OCI-LY7 (cell line): ENCODE measurements around the gene RAET1E. TPM values are rescaled to one million over a fixed set of nuclear protein-coding genes. Genes with fewer than 3 reads are reported as not detected.
"Not testable (repeated sequence)": the region's sequence is repeated elsewhere in the genome, so short reads cannot be mapped to it uniquely, and the experiment has no call there.

Experiments
- BruUV-seq: library from RNA; stranded (reverse); fragments of 400-500 nt; replicated peaks from 2 replicates; lab custom pipeline; 2021; lab: Mats Ljungman, UMichigan
- CTCF ChIA-PET: fragments of 300-600 bp; sonication (Branson Sonifier 250); formaldehyde crosslinking; loops from one replicate; lab custom pipeline; 2022; ENCODE audit warnings: antibody characterized with exemption; ENCODE audit not compliant: unreplicated experiment; lab: Charles Lee
- POLR2A ChIA-PET: fragments of 300-600 bp; sonication (Branson Sonifier 250); formaldehyde crosslinking; loops from one replicate; lab custom pipeline; 2022; ENCODE audit warnings: antibody characterized with exemption; lab: Charles Lee
- DNase-seq: peaks from one replicate; pipeline ENCODE4 v3.0.0-alpha.2; 2015; ENCODE audit warnings: low spot score
- H2AFZ ChIP-seq: fragments of 200-600 bp; sonication (generic), shearing (Covaris generic); 2 replicates; pipeline ENCODE4 v1.6.1; 2014; ENCODE audit warnings: mild to moderate bottlenecking, antibody characterized with exemption, low read length, moderate library complexity
- H3K27ac ChIP-seq: fragments of 200-600 bp; sonication (generic); 2 replicates; pipeline ENCODE4 v1.5.1; 2014; ENCODE audit warnings: mixed run types, low read depth, mild to moderate bottlenecking, moderate library complexity, low read length, inconsistent platforms; ENCODE audit not compliant: poor library complexity, severe bottlenecking
- H3K36me3 ChIP-seq: fragments of 200-600 bp; sonication (generic); 2 replicates; pipeline ENCODE4 v1.6.1; 2014; ENCODE audit warnings: mild to moderate bottlenecking, antibody characterized with exemption, low read length, moderate library complexity, mixed read lengths; ENCODE audit not compliant: insufficient read depth
- H3K4me1 ChIP-seq: fragments of 200-600 bp; sonication (generic); 2 replicates; pipeline ENCODE4 v1.5.1; 2014; ENCODE audit warnings: mild to moderate bottlenecking, low read length; ENCODE audit not compliant: insufficient read depth, poor library complexity, severe bottlenecking
- H3K4me2 ChIP-seq: fragments of 200-600 bp; sonication (generic); 2 replicates; pipeline ENCODE4 v1.6.1; 2014; ENCODE audit warnings: mild to moderate bottlenecking, low read length
- H3K4me3 ChIP-seq: fragments of 200-600 bp; sonication (generic); 2 replicates; pipeline ENCODE4 v1.5.1; 2014; ENCODE audit warnings: mild to moderate bottlenecking, low read depth, low read length; ENCODE audit not compliant: poor library complexity, severe bottlenecking
- H3K79me2 ChIP-seq: fragments of 200-600 bp; sonication (generic); 2 replicates; pipeline ENCODE4 v1.6.1; 2016; ENCODE audit warnings: low read depth, mild to moderate bottlenecking, low read length, moderate library complexity, mixed read lengths; ENCODE audit not compliant: insufficient read depth
- H3K9me2 ChIP-seq: fragments of 200-600 bp; sonication (generic); 2 replicates; pipeline ENCODE4 v1.6.1; 2016; ENCODE audit warnings: mild to moderate bottlenecking, low read length, mixed read lengths; ENCODE audit not compliant: insufficient read depth
- H3K9me3 ChIP-seq: fragments of 200-600 bp; sonication (generic); 2 replicates; pipeline ENCODE4 v1.6.1; 2014; ENCODE audit warnings: mild to moderate bottlenecking, mixed run types, low read length, mixed read lengths
- H4K20me1 ChIP-seq: fragments of 200-600 bp; sonication (generic); 2 replicates; pipeline ENCODE4 v1.6.1; 2014; ENCODE audit warnings: mild to moderate bottlenecking, antibody characterized with exemption, low read length, moderate library complexity, mixed read lengths; ENCODE audit not compliant: insufficient read depth
- EZH2phosphoT487 ChIP-seq: fragments of 200-600 bp; sonication (generic); IDR thresholded peaks from 2 replicates; pipeline ENCODE4 v1.6.1; 2018; ENCODE audit warnings: low read depth, borderline replicate concordance, mild to moderate bottlenecking, mixed run types, antibody characterized with exemption, low read length, moderate library complexity, mixed read lengths
- intact Hi-C: fragments of 100-400 bp; cut with micrococcal nuclease; formaldehyde crosslinking; loops from one replicate; pipeline ENCODE4 v1.10.0; 2022; ENCODE audit not compliant: unreplicated experiment
- total RNA-seq, 2 experiments: library from RNA; depleted of rRNA in 1 of 2; stranded (reverse); fragments of >200 nt in 1 of 2; shearing (Covaris generic) in 1 of 2; gene quantifications; 2 replicates each; pipeline ENCODE4 v1.2.3, GENCODE V29; 2014 to 2022
- TF ChIP-seq, protein P1 (sequence below): fragments of 200-600 bp; sonication (generic); conservative IDR thresholded peaks from 2 replicates; pipeline ENCODE4 v1.5.1; 2014; ENCODE audit warnings: mild to moderate bottlenecking, antibody characterized with exemption, low read length, moderate library complexity, mixed read lengths

RAET1E gene
- total RNA-seq, 2 experiments from 2014 or later, result not detected

DNA sequence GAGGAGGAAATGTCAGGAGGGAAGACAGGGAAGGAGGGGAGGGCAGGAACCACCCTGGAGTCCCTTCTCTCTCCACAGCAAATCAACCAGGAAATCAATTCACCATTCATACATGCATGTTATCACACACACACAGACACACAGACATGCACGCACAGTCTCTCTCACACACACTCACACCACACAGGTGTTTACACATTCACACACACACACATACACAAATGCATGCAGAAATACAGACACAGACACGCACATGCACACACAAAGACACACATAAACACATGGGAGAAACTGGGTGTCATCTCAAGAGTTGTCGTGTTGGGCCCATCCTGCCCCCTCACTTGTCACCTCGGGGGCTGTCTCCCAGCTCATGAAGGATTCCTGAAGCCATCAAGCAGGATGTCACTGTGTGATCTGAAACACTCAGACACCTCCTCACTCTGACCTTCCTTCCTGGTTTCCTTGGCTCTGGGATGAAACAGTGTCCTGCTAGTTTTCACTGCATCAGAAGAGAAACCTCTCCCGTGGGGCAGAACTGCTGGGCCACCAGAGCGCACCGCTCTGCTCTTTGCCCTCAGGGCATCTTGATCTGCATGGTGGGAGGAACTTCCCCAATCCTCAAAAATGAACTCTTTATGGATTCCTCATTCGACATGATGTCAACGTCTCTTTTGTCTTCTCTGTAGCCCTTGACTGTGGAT lies 15.8 kb upstream of the RAET1E start:
- no peak overlapping the region for H2AFZ ChIP-seq
- no peaks in the 10 kb centered on the region for H4K20me1 ChIP-seq
- H3K36me3 ChIP-seq, result no peaks in the 10 kb centered on the region
- BruUV-seq, result no TSS peak
- no peaks in the 10 kb centered on the region for H3K9me2 ChIP-seq
- no peak overlapping the region for H3K4me3 ChIP-seq
- no peak for DNase-seq
- H3K4me2 ChIP-seq, result no peak overlapping the region
- H3K9me3 ChIP-seq, result 0 out of 2 replicates have a peak, but pooled peaks cover 2% of the 10 kb centered on the region
- intact Hi-C loops, result no loop called here
- H3K4me1 ChIP-seq, result no peaks in the 10 kb centered on the region
- no peaks in the 10 kb centered on the region for H3K79me2 ChIP-seq
- TF ChIP-seq, protein P1, sequence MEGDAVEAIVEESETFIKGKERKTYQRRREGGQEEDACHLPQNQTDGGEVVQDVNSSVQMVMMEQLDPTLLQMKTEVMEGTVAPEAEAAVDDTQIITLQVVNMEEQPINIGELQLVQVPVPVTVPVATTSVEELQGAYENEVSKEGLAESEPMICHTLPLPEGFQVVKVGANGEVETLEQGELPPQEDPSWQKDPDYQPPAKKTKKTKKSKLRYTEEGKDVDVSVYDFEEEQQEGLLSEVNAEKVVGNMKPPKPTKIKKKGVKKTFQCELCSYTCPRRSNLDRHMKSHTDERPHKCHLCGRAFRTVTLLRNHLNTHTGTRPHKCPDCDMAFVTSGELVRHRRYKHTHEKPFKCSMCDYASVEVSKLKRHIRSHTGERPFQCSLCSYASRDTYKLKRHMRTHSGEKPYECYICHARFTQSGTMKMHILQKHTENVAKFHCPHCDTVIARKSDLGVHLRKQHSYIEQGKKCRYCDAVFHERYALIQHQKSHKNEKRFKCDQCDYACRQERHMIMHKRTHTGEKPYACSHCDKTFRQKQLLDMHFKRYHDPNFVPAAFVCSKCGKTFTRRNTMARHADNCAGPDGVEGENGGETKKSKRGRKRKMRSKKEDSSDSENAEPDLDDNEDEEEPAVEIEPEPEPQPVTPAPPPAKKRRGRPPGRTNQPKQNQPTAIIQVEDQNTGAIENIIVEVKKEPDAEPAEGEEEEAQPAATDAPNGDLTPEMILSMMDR, result no peak
- no peak for TF ChIP-seq EZH2phosphoT487
- CTCF ChIA-PET, result no interaction called here
- no peak overlapping the region for H3K27ac ChIP-seq
- POLR2A ChIA-PET, result no interaction called here

DNA sequence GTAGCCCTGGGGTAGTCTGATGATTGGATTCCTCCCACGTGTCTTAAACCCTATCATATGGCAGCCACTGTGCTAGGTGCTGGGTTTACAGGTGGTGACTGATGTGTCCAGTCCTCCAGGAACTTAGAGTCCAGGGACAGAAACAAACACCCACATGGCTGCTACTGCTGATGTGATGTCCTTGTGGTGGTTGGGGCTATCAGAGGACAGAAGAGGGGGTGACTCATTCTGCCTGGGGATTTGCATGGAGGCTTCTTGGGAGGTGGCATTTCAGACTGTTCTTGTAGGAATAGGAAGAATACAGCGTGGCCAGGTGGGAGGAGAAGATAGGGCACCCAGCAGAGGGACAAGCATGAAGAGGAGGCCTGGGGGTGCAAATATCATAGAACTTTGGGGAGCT lies 15.2 kb upstream of the RAET1E start:
- BruUV-seq, result no TSS peak
- no peaks in the 10 kb centered on the region for H3K4me1 ChIP-seq
- TF ChIP-seq, protein P1, result no peak
- no peak for TF ChIP-seq EZH2phosphoT487

DNA sequence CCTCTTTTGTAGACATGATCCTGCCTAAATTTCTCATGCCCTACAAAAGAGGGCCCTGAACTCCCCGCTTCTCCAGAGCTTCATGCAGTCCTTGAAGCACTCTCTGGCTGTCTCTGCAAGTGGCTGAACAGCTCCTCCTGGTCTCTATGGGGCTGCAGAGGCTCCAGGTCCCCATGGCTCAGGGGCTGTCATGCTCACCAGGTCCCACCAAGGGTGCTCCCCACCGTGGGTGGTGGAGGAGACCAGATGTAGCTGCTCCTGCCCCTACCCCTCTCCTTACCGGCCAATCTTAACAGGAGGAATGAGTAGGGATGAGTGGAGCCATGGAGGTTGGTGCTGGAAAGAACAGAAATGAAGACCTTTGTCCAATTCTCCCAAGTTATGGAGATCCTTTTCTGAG lies 14.8 kb upstream of the RAET1E start:
- H3K4me3 ChIP-seq, intact Hi-C loops, BruUV-seq, H3K36me3 ChIP-seq, H3K9me3 ChIP-seq, H4K20me1 ChIP-seq, DNase-seq, H2AFZ ChIP-seq, H3K9me2 ChIP-seq, H3K79me2 ChIP-seq, H3K27ac ChIP-seq, H3K4me1 ChIP-seq, H3K4me2 ChIP-seq: not testable (repeated sequence)
- ChIA-PET POLR2A (interaction anchor here (0.6 kb wide), 1 partner anchor 479 kb away, joined by 4 read pairs; no protein-coding TSS in a partner anchor), CTCF (interaction anchor here (0.6 kb wide), 1 partner anchor 81 kb away, joined by 3 read pairs; no protein-coding TSS in a partner anchor)

More for the DNA sequence above, 15.2 kb upstream of the RAET1E start:
- intact Hi-C loops, result no loop called here
- H3K79me2 ChIP-seq, result no peaks in the 10 kb centered on the region
- H3K9me2 ChIP-seq, result no peaks in the 10 kb centered on the region
- no peak overlapping the region for H3K27ac ChIP-seq
- no peak overlapping the region for H2AFZ ChIP-seq
- 0 out of 2 replicates have a peak, but pooled peaks cover 8% of the 10 kb centered on the region for H3K9me3 ChIP-seq
- no peak overlapping the region for H3K4me3 ChIP-seq
- no peak overlapping the region for H3K4me2 ChIP-seq
- ChIA-PET POLR2A (no interaction called here), CTCF (no interaction called here)
- no peaks in the 10 kb centered on the region for H3K36me3 ChIP-seq
- DNase-seq, result no peak
- H4K20me1 ChIP-seq, result no peaks in the 10 kb centered on the region
